ENCODE results near the gene CENPM.
"Not testable (repeated sequence)": the region's sequence is repeated elsewhere in the genome, so short reads cannot be mapped to it uniquely, and the experiment has no call there.

The CENPM gene

DNA sequence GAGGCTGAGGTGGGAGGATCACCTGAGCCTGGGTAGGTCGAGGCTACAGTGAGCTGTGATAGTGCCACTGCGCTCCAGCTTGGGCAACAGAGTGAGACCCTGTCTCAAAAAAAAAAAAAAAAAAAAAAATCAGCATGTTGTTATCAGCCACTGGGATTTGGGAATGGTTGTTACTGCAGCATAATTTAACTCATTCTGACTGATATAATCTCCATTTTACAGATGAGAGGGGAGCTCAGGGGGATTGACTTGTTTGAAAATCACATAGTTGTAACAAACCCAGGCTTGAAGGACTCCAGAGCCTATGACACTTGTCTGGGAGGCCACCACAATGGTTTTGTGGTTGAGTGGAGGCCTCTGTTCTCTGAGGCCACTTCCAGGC lies 19.3 kb upstream of the CENPM start:
- DNase-seq = no peak

DNA sequence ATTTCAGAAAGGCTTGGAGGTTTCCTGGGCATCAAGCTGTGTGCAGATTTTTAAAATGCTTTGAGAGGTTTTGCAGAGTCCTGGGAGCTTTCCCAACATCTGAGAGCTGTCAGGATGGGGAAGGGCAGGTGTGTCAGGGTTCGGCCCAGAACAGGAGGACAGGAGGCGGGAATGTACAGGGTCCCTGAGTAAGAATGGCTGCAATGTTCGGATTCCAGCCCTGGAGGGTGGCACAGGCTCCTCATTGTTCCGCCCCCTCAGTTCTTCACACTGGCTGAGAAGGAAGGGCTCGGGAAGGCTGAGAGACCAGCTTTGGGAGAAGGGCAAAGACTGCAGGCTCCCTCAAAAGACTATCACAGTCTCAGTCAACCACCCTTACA lies 17.1 kb upstream of the CENPM start:
- DNase-seq = no peak

DNA sequence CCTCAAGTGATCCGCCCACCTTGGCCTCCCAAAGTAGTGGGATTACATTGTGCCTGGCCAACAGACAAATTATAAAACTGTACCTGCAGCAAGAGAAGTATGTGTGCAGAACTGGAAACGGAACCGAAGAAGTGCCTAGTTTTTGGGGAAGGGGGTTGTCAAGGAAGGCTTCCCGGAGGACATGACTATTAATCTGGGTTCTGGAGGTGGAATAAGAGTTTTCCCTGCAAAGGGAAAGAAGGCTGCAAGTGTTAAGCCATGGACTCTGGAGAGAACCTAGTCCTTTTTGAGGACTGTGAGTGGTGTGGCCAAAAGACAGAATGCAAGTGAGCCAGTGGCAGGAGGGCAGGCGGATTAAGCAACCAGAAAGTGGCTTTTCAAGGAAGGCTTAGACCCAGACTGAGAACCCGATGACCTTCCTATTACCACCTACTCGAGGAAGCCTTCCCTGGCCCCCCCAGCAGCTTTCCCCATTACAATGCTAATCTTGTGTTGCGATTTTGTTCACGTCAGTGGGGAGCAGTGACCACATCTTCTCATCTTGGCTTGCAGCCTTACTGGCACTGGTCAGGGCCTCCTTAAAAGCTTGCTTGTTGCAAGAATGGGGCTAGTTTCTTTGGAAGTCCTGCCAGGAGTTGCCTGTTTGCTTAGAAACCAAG lies 16.6 kb upstream of the CENPM start:
- no peak for DNase-seq

DNA sequence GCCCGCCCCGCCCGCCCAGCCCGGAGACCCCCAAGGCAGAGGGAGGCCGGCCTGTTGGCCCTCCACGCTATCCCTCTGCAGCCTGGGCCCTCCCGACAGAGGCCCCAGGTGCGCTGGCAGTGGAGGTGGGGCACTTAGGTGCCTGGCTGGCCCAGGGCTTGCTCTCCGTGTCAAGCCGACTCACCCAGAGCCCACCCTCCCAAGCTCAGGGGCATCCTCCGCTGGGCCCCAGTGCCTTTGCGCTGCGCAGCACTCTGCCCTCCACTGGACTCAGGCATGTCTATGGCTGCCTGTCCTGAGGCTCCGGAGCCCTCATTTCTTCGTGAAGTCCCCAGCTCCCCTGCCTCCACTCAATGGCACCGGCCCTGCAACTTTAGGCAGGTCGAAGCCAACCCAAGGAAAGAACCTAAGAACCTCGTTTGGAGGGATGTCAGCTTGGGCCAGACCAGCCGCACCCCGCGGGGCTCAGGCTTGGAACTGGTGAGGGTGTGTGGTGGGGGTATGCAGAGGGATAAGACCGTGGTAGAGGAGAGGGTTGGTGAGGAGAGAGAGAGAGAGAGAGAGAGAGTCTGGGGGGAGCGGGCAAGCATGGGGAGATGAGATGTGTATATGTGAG lies 11.1 kb upstream of the CENPM start:
- no peak for DNase-seq

DNA sequence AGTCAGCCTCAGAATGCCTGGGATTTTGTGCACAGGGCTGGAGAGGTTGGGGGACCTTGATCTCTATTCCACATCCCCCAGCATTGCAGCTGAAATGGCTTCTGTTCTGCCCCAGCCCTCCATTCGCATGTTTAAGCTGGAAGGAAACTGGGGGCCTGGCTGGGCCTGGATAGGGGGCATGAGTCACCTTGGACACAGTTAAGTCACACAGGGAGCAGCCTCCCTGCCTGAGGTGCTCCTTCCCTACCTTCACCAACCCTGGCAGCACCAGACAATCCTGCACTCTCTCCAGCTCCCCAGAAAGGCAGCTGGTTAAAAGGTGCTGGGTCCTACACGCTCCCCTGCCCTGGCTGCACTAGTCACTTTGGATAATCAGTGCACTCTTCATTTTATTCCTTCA lies 5.8 kb upstream of the CENPM start:
- DNase-seq = no peak

DNA sequence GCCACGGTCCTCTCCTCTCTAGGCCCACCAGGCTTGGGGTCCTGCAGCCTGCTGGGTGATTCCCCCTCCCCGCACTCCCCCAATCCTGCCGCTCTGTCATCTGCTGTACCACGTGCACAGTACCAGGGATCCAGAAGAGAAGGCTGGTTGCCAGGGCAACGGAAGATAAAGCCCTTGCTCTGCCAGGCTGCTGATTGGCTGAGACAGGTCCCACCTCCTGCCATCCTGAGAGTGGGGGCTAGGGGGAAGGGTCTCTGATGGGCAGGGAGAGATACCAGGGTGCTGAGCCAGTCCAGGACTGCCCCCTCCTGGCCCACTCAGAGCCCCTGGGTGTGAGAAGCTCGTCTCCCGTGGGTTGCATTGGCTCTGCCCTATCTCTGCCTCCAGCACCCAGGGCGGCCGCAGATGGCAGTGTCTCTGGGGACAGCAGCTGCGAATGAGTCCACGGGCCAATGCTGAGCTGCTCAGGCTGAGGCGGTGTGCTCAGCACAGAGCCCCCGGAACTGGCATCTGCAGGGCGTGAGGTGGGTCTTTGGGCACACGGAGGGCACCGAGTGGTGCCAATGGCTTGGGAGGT lies 5.0 kb upstream of the CENPM start, which contains the start of gene SMIM45:
Gene SMIM45 (plus strand): TSS at position 253 of the 577 bp plus-strand sequence.
- DNase-seq = no peak

DNA sequence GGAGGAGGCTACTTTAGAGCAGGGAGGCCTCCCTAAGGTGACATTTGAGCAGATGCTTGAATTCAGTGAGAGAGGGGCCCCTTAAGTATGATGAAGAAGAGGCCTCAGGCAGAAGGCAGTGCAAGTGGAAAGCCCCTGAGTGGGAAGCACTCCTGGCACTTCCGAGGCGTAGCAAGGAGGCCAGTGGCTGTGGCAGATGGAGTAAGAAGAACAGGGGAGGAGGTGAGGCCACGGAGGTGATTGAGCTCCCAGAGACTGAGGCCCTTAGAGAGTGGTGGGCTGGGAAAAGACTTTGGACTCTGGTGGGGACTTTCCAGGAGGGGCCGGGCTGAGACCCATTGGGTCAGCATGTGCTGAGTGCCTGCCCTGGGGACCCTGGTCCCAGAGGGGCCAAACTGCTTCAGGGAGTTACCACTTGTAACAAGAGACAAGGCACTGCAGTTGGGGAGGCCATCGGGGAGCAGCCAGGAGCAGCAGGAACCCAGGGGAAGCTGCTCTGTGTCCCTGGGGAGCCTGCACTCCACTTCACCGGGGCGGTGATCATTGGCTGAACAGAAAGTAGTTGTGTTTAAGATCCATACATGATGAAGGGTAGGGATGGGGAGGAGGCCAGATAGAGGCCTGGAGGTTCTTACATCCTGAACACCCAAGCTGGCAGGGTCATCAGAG lies 2.5 kb upstream of the CENPM start:
- no peak for DNase-seq

DNA sequence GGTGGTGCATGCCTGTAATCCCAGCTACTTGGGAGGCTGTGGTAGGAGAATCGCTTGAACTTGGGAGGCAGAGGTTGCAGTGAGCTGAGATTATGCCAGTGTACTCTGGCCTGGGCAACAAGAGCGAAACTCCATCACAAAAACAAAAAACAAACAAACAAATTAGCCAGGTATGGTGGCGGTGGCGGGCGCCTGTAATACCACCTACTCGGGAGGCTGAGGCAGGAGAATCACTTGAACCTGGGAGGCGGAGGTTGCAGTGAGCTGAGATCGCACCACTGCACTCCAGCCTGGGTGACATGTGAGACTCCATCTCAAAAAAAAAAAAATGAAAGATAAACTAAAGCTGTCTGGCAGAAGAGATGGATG lies 2.0 kb upstream of the CENPM start:
- DNase-seq = not testable (repeated sequence)

DNA sequence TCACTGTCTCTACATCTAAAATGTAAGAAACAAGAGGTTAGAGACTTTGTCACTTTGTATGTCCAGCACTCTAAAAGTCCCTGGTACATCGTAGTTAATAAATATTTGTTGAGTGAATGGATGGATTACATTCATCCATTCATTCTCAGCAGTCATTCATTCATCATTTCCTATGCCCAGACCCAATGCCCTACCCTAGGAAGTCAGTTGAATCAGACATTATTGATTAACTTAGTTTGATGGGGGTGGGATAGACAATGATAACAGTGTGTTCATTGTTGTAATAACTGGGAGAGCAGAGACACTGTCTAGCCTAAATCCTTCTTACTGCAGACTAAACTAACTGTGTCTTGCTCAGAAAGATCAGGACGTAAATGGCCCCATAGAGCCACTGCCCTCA lies 1.2 kb upstream of the CENPM start:
- no peak for DNase-seq

DNA sequence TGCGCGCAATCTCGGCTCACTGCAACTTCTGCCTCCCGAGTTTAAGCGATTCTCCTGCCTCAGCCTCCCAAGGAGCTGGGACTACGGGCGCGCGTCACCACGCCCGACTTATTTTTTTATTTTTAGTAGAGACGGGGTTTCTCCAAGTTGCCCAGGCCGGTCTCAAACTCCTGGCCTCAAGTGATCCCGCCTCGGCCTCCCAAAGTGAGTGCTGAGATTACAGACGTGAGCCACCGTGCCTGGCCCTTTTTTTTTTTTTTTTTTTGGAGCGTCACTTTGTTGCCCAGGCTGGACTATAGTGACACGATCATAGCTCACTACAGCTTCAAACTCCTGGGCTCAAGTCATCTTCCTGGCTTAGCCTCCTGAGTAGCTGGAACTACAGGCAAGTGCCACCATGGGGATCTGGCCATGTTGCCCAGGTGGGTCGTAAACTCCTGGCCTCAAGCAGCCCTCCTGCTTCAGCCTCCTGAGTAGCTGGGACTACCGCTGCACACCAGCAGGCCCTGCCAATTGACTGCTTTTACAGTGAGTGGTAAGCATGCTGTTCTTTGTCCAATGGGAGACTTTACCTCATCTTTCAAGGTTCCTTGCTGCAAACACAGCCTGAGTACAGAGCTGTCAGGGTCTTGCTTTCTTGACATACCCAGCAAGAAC lies 600 bp upstream of the CENPM start:
- no peak for DNase-seq

DNA sequence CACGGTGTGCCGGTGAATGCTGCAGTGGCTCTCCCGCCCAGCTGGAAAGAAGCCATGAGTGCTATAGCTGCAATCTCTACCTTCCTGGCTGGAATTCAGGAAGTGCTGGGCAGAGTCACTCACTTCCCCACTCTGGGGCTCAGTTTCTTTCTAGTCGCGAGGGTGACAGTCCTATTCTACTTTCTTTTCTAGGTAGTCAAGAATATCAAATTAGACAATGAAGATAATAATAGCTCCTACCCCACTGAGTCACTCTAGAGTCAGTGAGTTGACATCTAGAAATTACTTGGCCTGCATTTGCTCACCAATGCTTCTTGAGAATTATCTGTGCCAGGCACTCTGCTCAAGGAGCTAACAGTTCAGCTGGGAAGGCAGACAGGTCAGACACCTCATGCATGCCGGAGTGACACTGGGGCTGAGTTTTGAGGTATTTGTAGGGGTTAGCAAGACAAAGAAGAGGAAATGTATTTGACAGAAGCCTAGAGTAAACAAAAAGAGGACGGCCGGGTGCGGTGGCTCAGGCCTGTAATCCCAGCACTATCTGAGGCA lies 3.2 kb downstream of the CENPM start:
- DNase-seq = no peak

DNA sequence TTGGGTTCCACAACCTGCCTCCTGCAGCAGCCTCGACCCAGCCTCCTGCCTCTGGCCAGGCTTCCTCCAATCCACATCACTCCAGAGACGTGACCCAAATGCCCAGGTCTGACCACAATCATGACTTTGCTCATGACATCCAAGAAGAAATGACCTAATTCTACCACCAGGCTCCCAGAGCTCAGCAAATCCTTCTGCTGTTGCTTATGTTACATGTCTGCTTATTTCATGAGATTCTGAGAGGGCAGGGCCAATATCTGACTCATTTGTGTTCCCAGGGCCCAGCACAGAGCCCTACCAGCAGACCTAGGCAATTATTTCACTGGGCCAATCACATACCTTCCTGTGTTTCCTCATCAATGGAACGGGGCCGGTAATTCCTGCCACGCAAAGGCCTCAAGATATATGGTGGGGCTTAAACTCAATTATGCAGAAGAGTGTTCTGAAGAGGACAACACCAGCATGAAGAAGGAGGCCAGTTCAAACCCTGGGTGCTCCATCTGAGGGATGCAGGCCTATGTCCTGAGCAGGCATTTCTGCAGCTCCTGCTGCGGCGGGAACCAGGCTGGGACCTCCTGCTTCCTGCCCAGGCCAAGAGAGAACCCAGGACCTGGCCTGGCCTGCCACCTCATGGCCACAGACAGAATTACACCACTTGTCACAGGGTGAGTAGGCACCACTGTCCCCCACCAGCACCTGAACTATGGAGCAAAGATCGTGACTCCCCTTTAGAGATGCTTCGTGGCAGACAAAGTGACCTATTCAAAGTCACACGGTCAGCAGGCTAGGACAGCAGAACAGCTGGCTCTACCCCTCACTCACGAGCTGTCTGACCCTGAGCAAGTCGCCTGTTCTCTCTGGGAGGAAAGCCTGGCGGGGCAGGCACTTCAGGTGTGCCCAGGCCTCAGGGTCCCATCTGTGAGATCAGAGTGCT lies 5.9 kb downstream of the CENPM start:
- peak; percentile 37 to 74 for DNase-seq

DNA sequence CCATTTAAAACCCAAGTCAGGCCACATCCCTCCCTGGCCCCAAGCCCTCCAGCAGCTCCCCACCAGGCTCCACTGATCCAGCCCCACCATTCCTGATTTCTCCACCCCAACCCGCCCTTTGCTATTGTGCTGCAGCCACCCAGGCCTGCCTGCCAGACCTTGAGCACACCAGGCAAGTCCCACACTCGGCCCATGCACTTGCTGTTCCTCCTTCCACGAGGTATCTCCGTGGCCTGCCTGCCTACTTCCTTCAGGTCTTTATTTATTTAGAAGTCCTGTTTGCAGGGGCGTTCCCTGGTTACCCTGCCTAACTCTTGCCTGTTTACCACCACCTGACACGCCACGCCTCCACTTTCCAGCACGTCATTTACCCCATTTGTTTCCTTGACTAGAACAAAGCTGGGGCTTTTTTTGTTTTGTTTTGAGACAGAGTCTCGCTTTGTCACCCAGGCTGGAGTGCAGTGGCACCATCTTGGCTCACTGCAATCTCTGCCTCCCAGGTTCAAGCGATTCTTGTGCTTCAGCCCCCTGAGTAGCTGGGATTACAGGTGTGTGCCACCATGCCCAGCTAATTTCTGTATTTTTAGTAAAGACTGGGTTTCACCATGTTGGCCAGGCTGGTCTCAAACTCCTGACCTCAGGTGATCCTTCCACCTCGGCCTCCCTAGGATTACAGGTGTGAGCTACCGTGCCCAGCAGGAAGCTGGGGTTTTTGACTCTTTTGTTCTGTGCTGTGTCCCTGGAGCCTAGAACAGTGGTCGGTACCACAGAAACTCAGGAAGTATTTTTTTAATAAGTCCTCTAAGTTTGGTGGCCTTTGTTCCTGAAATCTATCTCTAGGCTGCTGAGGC lies 6.7 kb downstream of the CENPM start:
- no peak for DNase-seq

DNA sequence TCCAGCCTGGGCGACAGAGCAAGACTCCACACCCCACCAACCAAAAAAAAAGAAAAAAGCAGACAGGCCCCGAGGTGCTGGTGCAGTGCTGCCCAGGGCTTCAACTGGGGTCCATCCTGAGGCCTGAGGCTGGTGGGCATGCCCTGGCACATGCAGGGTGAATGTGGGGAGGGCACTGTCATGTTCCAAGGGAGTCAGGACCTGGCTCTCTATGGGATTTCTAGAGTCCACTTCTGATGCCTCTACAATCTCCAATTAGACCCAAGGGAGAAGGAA lies 10.1 kb downstream of the CENPM start:
- DNase-seq = no peak

DNA sequence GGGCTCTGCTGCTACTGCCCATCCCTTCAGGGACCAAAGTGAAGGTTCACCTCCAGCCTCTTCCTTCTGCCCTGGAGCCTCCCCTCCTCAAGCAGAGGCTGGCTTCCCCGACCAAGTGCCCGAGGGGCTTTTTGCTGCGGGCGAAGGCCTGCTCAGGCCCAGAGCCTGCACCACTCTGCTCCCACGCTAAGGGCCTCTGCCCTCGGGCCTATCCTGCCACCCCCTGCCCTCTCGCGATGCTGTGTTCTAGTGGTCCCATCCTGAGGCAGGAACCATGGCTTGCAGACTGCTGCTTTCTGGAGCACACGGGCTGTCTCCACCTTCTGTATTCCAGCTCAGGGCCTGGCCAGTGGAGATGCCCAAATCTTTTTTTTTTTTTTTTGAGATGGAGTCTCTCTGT lies 11.4 kb downstream of the CENPM start:
- DNase-seq = no peak

DNA sequence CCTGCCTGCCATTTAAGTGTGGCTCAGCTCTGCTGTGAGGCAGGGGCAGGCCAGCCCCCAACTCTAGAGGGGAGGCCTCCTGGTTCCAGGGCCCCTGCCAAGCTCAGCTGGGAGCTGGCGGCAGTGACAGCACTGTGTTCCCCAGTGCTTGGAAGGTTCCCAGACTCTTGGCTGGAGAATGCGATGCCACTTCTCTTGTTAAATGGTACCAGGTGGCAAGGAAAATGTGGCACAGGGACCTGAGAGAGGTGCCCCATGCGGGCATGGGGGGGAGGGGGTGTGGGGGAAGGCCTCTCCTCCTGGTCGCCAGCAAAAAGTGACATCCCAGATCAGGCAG lies 12.0 kb downstream of the CENPM start:
- no peak for DNase-seq

DNA sequence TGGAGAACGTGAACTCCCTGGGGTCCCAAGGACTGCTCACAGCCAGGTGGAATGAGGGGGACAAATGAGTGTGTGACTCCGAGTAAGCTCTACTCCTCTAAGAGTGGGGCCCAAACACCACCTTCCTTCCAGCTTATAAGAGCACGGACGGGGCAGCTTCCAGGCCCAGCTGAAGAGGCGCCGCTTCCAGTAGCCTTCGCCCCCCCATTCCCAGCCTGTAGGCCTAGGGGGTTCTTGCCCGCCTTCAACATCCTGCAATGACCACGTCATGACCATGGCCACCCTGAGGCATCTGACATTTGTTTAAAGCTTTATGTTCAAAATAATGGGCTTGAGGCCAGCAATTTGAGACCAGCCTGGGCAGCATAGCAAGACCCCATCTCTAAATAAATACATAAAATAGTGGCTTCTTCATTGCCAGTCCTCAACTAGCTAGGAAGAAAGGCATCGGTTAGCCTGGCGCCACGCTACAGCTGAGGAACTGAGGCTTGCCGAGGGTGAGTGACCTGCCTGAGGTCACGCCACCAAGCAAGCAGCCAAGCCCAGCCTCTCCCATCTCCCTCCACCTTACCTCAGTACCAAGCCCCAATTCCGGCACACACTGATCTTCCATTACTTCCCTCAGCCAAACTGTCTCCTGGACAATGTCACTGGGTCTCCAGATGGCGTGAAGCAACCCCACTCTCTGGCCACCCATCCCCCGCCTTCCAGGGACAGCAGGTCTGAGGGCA lies 12.5 kb downstream of the CENPM start:
- DNase-seq = no peak

DNA sequence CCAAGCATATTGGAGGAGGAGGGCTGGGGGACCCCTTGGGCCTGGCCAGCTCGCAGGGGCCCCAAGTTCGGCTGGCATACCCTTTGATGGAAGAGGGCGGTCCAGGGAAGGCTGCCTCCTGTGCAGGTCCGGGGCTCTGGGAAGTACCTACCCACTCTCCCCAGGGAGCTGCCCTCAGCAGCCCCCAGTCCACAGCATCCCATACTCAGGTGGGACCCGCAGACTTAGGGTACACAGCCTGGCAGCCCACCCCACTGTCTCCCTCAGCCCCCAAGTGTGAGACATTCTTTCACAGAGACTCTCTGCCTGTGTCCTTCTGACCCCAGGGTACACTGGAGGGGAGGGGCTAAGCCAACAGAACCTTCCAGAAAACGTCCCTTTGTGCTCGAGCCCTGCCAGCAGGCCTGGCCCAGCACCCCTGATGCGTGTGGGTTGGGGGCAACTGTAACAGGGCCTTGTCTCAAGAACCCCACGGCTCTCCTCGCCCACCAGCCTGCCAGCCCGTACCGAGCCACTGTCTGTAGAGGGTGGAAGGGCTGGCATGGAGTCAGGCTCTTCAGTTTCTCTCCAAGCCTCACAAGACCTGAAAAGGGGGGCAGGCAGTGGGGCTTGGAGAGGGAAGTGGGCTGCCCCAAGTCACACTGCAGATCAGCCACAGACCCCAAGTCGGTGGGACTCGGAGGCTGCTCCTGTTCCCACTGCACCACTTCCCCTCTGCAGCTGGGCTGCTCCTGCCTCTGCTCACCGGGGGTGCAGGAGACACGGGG lies 13.4 kb downstream of the CENPM start:
- no peak for DNase-seq

DNA sequence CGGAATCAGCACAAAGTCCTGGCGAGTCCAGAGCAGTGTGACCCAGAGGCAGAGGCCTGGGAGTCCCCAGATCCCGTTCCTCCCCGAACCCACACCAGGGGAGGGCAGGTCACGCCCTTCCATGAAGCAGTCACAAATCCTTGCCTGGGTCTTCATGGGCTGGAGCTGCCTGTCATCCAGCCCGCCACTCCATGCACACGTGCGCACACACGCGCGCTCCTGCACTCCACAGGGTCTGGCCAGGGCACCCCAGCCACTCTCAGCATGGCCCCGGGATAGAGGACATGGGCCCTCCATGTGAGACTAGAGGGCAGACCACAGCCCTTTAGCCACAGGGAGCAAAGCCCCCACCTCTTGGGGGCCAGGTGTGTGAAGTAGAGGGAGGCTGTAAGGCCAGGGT lies 14.6 kb downstream of the CENPM start:
- no peak for DNase-seq

DNA sequence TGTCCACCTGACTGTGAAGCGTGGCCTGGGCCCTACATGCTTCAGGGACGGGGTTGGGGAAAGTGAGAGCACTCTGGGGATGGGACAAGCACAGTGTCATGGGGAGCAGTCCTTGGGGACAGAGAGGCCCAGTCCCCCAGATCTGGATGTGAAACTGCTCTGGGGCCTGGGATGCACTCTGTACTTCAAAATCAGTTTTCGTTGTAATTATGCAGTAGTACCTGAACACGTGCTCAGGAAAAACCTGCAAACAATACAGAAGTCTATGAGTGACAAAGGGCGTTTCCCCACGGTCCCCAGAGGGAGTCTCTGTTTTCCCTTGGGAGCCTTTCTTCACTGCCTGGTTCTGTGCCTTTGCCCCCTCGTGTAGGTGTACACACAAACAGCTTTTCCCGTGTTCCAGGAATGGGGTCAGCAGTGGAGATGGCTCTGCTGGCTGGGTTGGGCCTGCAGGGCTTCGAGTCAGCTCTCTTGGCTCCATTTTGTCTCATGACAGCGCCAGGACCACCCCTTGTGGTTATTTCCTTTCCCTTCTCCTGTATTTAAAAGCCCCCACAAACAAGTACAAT lies 15.2 kb downstream of the CENPM start:
- DNase-seq = no peak

Measured in bone marrow (tissue), 2 donors.